Stimulated activated CD8-positive, alpha-beta memory T cell treated with anti-CD3 and anti-CD28 coated beads, Interleukin-15, amount 100 ng/mL, for 1 hour (primary cell): ENCODE data around the gene OR13J1.
A peak's percentile ranks its signal among the peaks of the same experiment; 100 is the strongest.
"Not testable (repeated sequence)": the region's sequence is repeated elsewhere in the genome, so short reads cannot be mapped to it uniquely, and the experiment has no call there.

Experiments used
- DNase-seq: peaks from one replicate; pipeline ENCODE4 v3.0.0-alpha.2; 2020; ENCODE audit warnings: low read depth

The OR13J1 gene

GRCh38 chr9:35905051-35905781, 35.0 kb upstream of the OR13J1 start:
- no peak for DNase-seq

GRCh38 chr9:35904338-35904737, 34.1 kb upstream of the OR13J1 start:
- no peak for DNase-seq

- no peak for DNase-seq
Observed at GRCh38 chr9:35903049-35903448, 32.8 kb upstream of the OR13J1 start.

- DNase-seq = no peak
Observed at GRCh38 chr9:35899021-35899420, 28.8 kb upstream of the OR13J1 start.

GRCh38 chr9:35898337-35898736, 28.1 kb upstream of the OR13J1 start:
- no peak for DNase-seq

- DNase-seq = not testable (repeated sequence)
Observed at GRCh38 chr9:35897376-35898099, 27.3 kb upstream of the OR13J1 start.

- DNase-seq = no peak
Observed at GRCh38 chr9:35896570-35896969, 26.4 kb upstream of the OR13J1 start.

- no peak for DNase-seq
Observed at GRCh38 chr9:35892051-35892450, 21.9 kb upstream of the OR13J1 start.

GRCh38 chr9:35891646-35892045, 21.4 kb upstream of the OR13J1 start:
- DNase-seq = no peak

- not testable (repeated sequence) for DNase-seq
Observed at GRCh38 chr9:35884908-35885307, 14.7 kb upstream of the OR13J1 start.

GRCh38 chr9:35882996-35883395, 12.8 kb upstream of the OR13J1 start:
- DNase-seq = no peak

- DNase-seq = peak; percentile 73
Observed at GRCh38 chr9:35882263-35882848, 12.2 kb upstream of the OR13J1 start.

GRCh38 chr9:35872505-35872904, 2.3 kb upstream of the OR13J1 start:
- no peak for DNase-seq

- DNase-seq = no peak
Observed at GRCh38 chr9:35871545-35871944, 1.3 kb upstream of the OR13J1 start.

GRCh38 chr9:35869621-35870216, 482 bp downstream of the OR13J1 start:
- no peak for DNase-seq

GRCh38 chr9:35868933-35869332, 1.3 kb downstream of the OR13J1 start:
- no peak for DNase-seq

- no peak for DNase-seq
Observed at GRCh38 chr9:35867538-35867937, 2.7 kb downstream of the OR13J1 start.

- no peak for DNase-seq
Observed at GRCh38 chr9:35864695-35865255, 5.4 kb downstream of the OR13J1 start.

- no peak for DNase-seq
Observed at GRCh38 chr9:35863583-35863982, 6.6 kb downstream of the OR13J1 start.

GRCh38 chr9:35862328-35862727, 7.9 kb downstream of the OR13J1 start:
- DNase-seq = no peak

GRCh38 chr9:35861161-35861897, 8.9 kb downstream of the OR13J1 start:
- DNase-seq = no peak

GRCh38 chr9:35859990-35860339, 10.2 kb downstream of the OR13J1 start:
- DNase-seq = no peak
